GM19455 (cell line): ENCODE measurements around the gene CATSPER1.

Experiments
- ATAC-seq: cut with Tn5 transposase; IDR thresholded peaks from one replicate; pipeline ENCODE4 v1.9.1; 2021; ENCODE audit not compliant: unreplicated experiment

CATSPER1 gene

DNA sequence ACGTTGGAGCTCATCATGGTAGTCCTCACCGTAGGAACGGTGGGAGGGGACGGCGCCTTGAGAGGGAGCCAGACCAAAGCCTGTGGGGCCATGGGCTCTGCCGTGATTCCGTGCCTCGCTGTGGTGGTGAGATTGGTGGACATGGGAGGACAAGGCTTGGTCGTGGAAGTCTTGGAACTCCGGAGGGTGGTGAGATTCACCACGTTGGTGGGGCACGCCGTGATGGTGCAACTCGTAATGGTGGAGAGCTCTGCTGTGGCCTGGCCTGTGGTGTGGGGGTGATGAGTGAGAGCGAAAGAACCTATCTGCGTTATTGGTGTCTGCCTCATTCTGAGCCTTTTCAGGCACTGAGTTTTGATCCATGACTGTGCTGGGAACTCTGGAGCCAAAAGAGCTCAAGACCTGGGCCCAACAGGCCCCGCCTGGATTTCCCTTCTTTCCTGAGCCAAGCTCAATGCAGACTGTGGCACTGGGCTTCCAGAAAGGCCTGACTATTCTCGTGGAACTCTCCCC is at the start of gene CATSPER1:
Gene CATSPER1, minus strand, starts transcription at position 463 of the 513 bp plus-strand sequence. Its CDS starts 100 bp downstream, at position 363.
- no peak for ATAC-seq

DNA sequence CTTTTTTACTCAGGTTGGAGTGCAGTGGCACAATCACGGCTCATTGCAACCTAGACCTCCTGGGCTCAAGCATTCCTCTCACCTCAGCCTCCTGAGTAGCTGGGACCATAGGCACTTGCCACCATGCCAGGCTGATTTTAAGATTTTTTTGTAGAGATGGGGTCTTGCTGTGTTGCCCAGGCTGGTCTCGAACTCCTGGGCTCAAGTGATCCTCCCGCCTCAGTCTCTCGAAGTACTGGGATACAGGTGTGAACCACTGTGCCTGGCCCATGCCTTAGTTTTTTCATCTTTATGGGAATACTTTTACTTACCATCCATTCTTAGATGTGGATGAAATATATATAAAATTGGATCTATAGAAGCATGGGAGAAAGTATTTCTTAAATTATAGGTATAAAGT is 49.0 kb upstream of the CATSPER1 start:
- ATAC-seq = no peak

DNA sequence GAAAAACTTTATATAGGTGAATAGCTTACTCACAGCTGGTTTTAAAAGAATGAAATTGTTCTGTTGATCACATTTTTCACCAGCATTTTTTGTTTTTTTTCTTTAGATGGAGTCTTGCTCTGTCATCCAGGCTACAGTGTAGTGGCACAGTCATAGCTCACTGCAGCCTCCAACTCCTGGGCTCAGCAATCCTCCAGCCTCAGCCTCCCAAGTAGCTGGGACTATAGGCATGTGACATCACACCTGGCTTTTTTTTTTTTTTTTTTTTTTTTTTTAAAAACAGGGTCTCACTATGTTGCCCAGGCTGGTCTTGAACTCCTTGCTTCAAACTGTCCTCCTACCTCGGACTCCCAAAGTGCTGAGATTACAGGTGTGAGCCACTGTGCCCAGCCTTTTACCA is 47.4 kb upstream of the CATSPER1 start:
- ATAC-seq = no peak

DNA sequence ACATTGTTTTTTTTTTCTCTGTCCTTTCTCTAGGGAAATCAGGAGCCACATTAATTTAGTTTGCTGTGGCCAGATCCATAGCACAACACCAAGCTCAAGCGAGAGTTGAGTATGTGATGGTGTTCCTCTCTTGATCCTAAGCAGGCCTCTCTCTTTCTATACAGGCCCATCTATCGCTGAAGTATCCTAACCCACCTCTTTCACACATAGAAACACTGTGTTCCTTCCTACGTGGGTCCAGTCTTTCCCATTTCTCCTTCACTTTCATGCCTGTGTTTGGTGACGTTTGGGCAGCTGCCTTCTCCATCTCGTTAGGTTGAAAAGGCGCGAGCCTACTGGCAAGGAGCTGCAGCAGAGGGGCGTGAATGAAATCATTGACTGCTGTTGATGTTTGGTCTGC is 46.2 kb upstream of the CATSPER1 start:
- ATAC-seq = no peak

DNA sequence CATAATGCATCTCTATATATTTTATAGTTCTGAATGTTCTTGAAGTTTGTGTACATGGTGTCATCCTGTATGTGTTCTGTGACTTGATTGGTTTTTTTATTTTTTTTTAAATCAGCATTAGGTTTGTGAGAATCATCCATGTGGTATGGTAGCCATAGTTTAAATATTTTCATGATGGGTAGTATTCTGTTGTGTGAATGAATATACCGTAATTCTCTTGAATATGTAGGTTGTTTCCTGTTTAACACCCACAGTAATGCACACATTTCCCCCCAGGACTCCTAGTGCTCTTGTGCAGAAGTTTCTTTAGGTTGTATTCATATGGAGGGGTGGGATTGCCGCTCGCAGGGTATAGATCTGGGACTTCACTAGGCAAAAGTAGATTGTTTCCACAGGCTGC is 45.8 kb upstream of the CATSPER1 start:
- ATAC-seq = no peak

DNA sequence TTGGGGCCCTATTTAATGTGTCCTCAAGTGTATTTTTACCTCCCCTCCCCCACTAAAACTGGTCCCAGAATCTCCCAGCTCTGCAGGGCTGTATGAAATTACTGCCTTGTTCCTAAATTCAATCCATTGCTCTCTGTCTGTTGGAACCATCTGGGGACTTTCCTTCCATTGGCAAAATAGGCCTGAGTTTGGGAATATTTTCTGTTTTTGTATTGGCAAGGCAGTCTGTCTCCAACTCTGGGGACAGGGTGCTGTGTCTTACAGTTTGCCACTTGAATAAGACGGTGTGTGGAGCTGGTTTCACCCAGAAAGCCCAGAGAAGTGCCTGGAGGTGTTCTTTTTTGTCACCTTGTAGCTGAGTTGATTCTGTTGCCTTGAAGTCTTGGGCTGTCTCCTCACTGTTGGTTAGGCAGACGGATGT is 45.1 kb upstream of the CATSPER1 start:
- ATAC-seq = no peak

DNA sequence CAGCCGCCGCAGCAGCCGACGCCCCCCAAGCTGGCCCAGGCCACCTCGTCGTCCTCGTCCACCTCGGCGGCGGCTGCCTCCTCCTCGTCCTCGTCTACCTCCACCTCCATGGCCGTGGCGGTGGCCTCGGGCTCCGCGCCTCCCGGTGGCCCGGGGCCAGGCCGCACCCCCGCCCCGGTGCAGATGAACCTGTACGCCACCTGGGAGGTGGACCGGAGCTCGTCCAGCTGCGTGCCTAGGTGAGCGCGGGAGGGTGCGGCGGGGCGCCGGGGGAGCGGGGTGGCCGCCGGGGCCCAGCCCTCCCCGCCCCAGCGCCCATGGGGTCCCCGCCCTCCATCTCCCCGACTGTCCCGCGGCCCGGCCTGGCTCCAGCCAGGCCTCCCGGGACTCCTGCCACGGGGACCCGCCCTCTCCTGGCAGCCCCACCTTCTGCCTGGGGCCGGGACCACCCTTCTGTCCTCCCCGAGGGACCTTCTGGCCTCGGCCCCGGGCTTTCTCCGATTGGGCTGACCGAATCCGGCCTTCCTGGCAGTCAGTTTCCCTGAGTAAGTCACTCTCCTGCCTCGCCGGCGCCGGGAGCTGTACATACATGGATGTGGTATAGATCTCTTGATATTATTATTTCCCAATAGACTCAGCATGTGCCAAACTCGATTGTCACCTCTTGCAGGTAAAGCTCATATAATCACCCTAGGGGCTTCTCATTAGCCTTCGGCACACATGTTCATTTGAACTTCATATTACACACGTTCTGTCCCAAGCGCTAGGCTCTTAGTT is 44.5 kb upstream of the CATSPER1 start:
- ATAC-seq = peak; percentile 9

DNA sequence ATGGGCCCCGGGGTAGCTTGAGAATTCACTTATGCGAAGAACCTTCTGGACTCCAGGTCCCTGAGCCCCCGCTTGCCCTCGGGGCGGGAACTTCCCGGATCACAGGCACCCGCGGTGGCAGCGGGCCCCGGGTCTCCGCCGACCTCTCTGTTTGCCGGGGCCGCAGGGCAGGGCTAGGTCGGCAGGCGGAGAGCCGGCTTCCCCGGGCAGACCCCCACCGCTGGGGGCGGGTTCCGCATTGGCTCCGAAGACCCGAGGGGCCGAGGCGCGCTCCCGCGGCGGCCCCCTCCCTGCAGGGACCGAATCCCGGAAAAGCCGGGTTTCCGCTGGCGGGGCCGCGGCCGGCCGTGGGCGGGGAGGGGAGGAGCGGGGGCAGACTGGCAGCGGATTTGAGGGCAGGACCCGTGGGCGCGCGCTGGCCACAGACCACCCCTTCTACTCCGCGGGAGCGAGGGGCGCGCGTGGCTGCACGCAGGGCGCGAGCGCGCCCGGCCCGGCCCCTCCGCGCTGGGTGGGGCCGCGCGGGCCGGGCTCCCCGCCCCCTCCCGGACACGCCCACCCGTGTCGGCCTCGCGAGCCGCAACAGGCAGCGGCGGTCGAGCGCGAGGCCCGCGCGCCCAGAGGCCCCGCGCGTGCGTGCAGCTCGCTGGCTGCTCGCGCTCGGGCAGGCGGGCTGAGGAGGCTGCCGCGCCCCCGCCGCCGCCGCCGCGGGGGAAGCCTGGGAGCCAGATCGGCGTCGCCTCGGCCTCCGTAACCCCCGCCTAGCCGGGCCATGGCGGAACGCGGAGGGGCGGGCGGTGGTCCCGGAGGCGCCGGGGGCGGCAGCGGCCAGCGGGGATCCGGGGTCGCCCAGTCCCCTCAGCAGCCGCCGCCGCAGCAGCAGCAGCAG is 43.7 kb upstream of the CATSPER1 start, which contains the start of gene PACS1:
Gene PACS1, plus strand, starts transcription at position 558 of the 889 bp plus-strand sequence. Its CDS starts 215 bp downstream, at position 773.
- peak; percentile 47 for ATAC-seq

DNA sequence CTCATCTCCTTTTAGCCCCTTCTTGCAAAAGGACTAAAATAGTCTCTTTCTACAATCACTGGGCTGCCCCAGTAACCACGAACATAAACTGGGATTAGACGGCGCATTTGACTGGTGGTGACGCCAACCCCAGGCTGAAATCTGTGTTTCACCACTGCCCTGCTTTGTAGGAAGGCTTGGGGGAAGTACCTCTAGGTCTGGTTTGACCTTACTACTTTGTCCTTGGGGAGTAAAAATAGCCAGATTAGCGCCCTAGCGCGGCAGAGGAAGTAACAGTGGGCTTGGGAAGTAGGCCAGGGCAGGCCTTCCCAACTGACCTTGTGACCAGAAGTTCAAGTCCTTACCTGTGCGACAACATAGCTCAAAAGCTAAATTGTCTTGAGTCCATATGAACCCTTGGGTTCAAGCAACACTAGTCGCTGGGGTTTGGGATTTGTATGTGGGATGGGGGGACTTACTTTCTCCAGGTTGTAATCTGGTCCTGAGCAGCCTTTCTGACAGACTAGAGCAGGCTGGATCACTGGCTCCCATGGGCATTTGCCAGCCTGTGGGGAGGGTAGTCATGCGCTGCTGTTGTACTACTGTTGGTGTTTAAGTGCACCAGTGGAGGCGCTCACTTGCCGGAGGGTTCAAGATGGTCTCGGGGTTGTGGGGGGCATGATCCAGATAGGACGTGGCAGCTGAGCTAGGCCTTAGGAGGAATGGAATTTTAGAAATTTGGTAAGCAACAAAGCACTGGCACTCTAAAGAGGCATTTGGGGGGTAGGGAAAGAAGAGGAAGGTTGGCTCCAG is 42.8 kb upstream of the CATSPER1 start:
- peak; percentile 16 for ATAC-seq

DNA sequence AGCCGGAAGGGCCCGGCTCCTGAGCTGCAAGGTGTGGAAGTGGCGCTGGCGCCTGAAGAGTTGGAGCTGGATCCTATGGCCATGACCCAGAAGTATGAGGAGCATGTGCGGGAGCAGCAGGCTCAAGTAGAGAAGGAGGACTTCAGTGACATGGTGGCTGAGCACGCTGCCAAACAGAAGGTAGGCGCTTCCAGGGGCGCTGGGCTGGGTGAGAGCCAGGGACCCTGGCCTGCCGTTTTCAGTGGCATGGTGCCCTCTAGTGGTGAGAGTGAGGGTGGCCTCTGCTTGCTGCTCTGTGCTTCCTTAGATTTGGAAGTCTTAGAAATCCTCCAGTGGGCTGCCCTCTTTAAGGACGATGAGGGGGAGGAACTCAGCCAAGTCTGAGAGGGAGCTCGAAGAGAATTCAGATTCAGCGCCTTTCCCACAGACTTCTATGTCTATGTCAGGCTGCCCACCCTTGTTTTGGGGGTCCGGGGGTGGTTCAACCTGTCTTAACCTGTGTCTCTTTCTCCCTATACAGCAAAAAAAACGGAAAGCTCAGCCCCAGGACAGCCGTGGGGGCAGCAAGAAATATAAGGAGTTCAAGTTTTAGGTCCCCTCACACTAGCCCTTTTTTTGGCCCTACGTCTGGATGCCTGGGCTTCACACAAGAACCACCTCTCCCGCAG is 42.0 kb upstream of the CATSPER1 start:
- ATAC-seq = no peak

DNA sequence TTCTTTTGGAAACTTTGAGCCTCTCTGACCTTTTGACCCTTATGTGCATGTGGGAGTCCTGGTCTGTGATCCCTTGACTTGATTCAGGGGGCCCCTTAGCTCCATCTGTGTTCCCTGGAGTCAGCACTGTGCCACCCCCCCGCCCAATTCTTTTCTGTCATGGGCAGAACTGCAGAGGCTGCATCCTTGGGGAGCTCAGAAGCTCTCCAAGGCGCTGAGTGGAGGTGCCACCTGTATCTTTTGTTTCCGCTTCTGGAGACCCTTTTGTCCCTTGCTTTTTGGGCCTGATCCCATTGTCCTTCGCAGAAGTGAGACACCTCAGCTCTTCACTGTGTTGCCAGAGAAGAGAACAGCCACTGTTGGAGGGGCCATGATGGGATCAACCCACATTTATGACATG is 41.4 kb upstream of the CATSPER1 start:
- no peak for ATAC-seq

DNA sequence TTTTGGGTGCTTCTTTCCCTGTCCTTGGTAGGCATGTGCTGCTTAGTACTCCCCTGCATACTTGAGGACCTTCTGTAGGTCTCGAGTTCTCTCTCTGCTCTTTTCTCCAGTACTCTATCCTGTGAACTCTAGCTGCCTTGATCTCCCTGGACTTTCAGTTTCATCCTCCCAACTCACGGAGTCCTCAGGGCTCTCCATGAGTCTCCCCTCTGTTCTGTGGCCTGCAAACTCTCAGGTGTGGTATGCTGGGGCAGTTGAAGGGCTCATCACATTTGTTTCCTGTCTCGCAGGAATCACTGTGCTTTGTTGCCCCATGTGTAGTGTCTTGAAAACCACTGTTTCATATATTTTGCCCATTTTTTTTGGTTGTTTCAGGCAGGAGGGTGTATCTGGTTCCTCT is 40.5 kb upstream of the CATSPER1 start:
- no peak for ATAC-seq

DNA sequence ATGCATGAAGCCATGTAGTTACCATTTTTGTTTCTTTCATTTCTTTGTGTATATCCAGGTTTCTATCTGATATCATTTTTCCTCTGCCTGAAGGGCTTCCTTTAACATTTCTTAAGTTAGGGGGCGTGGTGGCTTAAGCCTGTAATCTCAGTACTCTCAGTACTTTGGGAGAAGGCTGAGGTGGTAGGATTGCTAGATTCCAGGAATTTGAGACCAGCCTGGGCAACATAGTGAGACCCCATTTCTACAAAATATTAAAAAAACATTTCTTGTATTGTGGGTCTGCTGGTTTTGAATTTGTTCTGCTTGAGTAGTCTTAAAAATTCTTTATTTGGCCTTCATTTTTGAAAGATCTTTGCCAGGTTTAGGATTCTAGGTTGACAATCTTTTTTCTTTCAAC is 38.3 kb upstream of the CATSPER1 start:
- no peak for ATAC-seq

DNA sequence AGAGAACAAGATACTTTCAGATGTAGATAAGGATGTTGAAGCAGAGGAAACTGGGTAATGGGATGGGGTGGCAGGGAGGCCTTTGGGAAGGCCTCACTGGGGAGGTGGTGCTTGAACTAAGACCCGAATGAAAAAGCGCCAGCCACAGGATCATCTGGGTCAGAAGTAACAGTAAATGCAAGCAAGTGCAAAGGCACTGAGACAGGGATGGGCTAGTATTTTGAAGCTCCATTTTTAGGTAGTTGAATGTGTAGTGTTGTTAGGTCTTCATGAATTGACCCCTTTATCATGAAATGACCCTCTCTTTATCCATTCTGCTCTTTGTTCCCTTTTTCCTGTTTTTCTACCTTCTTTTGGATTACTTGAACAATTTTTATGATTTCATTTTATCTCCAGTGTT is 37.6 kb upstream of the CATSPER1 start:
- ATAC-seq = no peak

DNA sequence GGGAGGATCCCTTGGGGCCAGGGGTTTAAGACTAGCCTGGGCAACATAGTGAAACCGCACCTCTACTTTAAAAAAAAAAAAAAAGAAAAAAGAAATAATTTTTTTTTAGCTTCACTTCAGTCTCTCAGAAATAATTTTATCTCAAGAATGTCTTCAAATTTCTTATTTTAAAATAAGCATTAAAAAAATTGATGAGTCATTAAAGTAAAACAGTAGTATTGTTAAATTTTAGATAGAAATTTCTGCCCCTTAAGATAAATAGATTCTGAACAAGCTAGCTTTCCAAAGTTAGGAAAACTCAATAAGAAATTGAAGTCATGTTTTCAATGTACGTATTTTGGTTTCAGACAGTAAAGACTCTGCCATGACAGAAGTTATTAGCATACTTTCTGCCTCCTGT is 36.1 kb upstream of the CATSPER1 start:
- no peak for ATAC-seq

DNA sequence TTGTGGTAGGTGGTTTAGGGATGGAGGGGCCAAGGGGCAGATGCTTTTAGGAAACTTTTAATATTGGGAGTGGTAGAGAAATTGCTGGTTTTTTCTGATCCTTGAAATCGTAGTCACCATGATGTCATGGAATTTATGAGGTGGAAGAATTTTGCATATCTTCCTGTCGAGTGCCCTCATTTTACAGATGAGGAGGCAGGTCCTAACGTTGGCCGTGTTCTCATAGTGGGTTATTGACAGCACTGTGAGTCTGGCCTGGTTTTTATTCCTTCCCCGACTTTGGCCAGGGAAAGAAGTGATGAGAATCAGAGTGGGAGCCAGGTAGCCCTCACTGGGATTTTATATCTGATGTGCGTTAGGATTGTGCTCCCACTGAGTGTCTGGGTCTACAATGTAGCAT is 35.0 kb upstream of the CATSPER1 start:
- ATAC-seq = no peak

DNA sequence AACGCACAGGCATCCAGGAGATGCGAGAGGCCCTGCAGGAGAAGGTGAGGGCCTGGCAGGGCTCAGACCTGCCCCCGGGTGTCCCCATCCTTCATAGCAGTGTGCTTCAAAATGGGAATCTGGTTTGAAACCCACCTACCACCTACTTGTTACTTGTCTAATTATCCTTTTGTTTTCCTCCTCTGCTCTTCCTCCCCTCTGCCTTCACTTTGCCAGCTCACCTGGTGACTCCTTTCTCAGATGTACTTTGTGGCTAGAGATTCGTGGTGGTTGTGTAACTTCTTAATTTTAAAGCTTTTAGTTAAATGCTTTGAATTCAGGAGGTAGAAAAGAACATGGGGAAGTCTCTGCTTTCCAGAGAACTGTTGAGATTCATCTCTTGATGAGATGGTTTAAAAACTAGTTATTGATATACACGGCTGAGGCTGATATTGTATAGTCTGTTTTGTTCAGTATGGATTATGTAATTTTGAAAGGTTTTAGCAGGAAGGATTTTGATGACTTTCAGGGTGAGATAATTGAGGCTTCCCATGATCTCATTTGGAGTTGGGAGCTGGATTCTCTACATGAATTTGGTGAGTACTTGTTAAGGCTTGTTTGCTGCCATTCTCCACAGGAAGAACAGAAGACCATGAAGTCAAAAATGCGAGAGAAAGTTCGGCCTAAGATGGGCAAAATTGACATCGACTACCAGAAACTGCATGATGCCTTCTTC is 33.8 kb upstream of the CATSPER1 start:
- ATAC-seq = no peak

DNA sequence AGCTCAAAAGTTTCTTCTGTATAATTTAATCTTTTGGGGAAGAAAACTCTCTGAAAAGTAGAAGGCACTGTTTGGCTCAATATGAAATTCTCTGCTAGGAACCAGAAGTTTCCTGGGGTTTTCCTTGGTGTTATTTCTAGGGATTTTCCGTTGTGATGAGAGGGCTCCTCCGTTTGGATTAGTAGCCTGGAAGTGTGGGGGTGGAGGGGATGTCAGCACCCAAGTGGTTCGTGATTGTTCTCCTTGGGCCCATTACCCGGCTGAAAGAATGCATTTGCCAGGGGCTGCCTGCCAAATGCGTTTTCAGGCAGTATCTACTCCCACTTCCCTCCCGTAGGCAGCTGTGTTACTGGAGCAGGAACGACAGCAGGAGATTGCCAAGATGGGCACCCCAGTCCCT is 30.2 kb upstream of the CATSPER1 start:
- no peak for ATAC-seq

DNA sequence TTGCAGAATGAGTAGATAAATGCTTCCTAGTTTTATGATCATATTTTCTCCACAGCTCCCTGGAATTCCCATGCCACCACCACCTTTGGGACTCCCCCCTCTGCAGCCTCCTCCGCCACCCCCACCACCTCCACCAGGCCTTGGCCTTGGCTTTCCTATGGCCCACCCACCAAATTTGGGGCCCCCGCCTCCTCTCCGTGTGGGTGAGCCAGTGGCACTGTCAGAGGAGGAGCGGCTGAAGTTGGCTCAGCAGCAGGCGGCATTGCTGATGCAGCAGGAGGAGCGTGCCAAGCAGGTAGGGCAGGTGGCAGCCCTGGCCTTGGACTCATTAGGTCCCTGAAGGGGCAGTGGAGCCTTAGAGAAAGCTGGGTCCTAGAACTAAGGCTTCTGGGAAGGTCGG is 28.7 kb upstream of the CATSPER1 start:
- ATAC-seq = no peak

DNA sequence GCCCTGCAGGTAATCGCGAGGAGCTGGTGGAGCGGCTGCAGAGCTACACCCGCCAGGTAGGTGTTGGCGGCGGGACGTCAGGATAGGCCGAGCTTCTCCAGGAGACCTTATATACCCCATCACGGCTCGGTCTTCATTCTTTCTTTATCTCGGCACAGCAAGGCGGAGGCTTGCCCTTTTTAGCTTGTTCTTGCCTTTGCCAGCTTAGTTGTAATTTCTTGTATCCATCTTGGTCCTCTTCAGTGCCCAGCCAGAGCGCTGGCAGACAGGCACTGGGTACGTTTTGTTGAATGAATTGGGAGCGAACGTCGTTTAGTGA is 26.3 kb upstream of the CATSPER1 start:
- ATAC-seq = no peak
